ENCODE results near the gene PSMD13.

- no peak for TF ChIP-seq GATA3 (IDR thresholded peaks at IDR 0.05; ENCODE audit: low read depth, low read length)
- TF ChIP-seq GATA2 (IDR thresholded peaks at IDR 0.05; ENCODE audit: low read depth, low read length), result no peak
Measured at GRCh38 chr11:290621-291231, 54.0 kb downstream of the PSMD13 start.
